Endothelial cell of umbilical vein (primary cell): ENCODE data around the gene WIF1.

ENCODE experiments used
- CTCF ChIP-seq, 2 donors: IDR thresholded peaks; 1 replicate in 1 of 2; 2 replicates in 1 of 2; pipeline ENCODE4 v1.5.1; 2011; ENCODE audit warnings: low read length in 2 of 2, mild to moderate bottlenecking in 2 of 2, moderate library complexity in 2 of 2, control low read depth in 1 of 2, inconsistent platforms in 1 of 2, low read depth in 1 of 2; ENCODE audit not compliant: insufficient read depth in 1 of 2; ENCODE audit errors: extremely low read depth in 1 of 2
- JUN ChIP-seq: IDR thresholded peaks from 2 replicates; pipeline ENCODE4 v1.6.1; 2011; ENCODE audit warnings: borderline replicate concordance, low read depth; ENCODE audit not compliant: insufficient read length, insufficient read depth
- MYC ChIP-seq: IDR thresholded peaks from one replicate; pipeline ENCODE4 v1.6.1; 2011; ENCODE audit warnings: mild to moderate bottlenecking, low read depth, low read length
- POLR2A ChIP-seq: IDR thresholded peaks from 2 replicates; pipeline ENCODE4 v1.6.1; 2012; ENCODE audit warnings: low read depth, mild to moderate bottlenecking, control low read depth, low read length
- POLR2AphosphoS5 ChIP-seq: IDR thresholded peaks from 2 replicates; pipeline ENCODE4 v1.6.1; 2012; ENCODE audit warnings: low read depth, mild to moderate bottlenecking, control low read depth, low read length, moderate library complexity; ENCODE audit not compliant: insufficient read depth

- TF ChIP-seq CTCF (IDR thresholded peaks at IDR 0.05; ENCODE audit: extremely low read depth in 1 of 2, insufficient read depth in 1 of 2, low read depth in 1 of 2, low read length in 2 of 2) = no peak
- TF ChIP-seq POLR2A = no peak
- TF ChIP-seq MYC = no peak
- TF ChIP-seq POLR2AphosphoS5 = no peak
- no peak for TF ChIP-seq JUN
Measured at GRCh38 chr12:65157091-65157490, 36.0 kb upstream of the WIF1 start.
